GM13977 (cell line): Measurements from ENCODE around the gene AMY1C.

Experiments used
- DNase-seq: peaks from one replicate; pipeline ENCODE4 v3.0.0; 2012; ENCODE audit warnings: low spot score
- CTCF ChIP-seq: IDR thresholded peaks from 2 replicates; pipeline ENCODE4 v1.5.1; 2012; ENCODE audit warnings: mild to moderate bottlenecking, control low read depth; ENCODE audit not compliant: insufficient read depth; ENCODE audit errors: extremely low read depth, missing control alignments
- in situ Hi-C: fragments of 300-500 bp; cut with MboI; formaldehyde crosslinking; loops from one replicate; pipeline ENCODE4 v1.12.0; 2022; ENCODE audit warnings: low sequenced_read_pairs, low pct_unique_long_range_greater_than_20kb, mixed read lengths, inconsistent platforms; ENCODE audit not compliant: unreplicated experiment

Gene AMY1C

GRCh38 chr1:103783944-103784377, 34.3 kb downstream of the AMY1C start:
- no peak for TF ChIP-seq CTCF

GRCh38 chr1:103788377-103788776, 38.7 kb downstream of the AMY1C start:
- in situ Hi-C loops = no loop called here
- peak; percentile 49 for TF ChIP-seq CTCF
- no peak for DNase-seq

More at GRCh38 chr1:103783944-103784377, 34.3 kb downstream of the AMY1C start:
- in situ Hi-C loops = no loop called here
- no peak for DNase-seq

GRCh38 chr1:103790172-103790571, 40.5 kb downstream of the AMY1C start:
- no peak for TF ChIP-seq CTCF
- no peak for DNase-seq
- in situ Hi-C loops = no loop called here
